ENCODE measurements around the gene MTHFS. TPM values are rescaled to one million over a fixed set of nuclear protein-coding genes. Genes with fewer than 3 reads are reported as not detected.
"Not testable (repeated sequence)": the region's sequence is repeated elsewhere in the genome, so short reads cannot be mapped to it uniquely, and the experiment has no call there.

The MTHFS gene
- polyA plus RNA-seq (ENCODE audit: insufficient read length in 4 of 4) = 10 to 100 TPM; 31.2 to 44.7 (median 37.3) TPM

- peak; percentile 55 to 83 (median 77) for DNase-seq (ENCODE audit: low read depth in 4 of 4, low spot score in 3 of 4)
Observed at GRCh38 chr15:79896634-79897379, at the start of gene MTHFS. Gene MTHFS (minus strand): TSS chr15:79897014. CDS start chr15:79896988, 26 bp downstream.

- no peak for DNase-seq (ENCODE audit: low read depth in 4 of 4, low spot score in 3 of 4)
Observed at GRCh38 chr15:79944622-79945021, 47.8 kb upstream of the MTHFS start.

GRCh38 chr15:79943820-79944219 lies 47.0 kb upstream of the MTHFS start:
- DNase-seq (ENCODE audit: low read depth in 4 of 4, low spot score in 3 of 4) = no peak

- no peak for DNase-seq (ENCODE audit: low read depth in 4 of 4, low spot score in 3 of 4)
Observed at GRCh38 chr15:79942741-79943481, 46.1 kb upstream of the MTHFS start.

GRCh38 chr15:79939399-79939798 lies 42.6 kb upstream of the MTHFS start:
- DNase-seq (ENCODE audit: low read depth in 4 of 4, low spot score in 3 of 4) = no peak

- DNase-seq (ENCODE audit: low read depth in 4 of 4, low spot score in 3 of 4) = no peak
Observed at GRCh38 chr15:79938143-79938542, 41.3 kb upstream of the MTHFS start.

GRCh38 chr15:79935556-79936201 lies 38.9 kb upstream of the MTHFS start:
- not testable (repeated sequence) for DNase-seq (ENCODE audit: low read depth in 4 of 4, low spot score in 3 of 4)

- no peak for DNase-seq (ENCODE audit: low read depth in 4 of 4, low spot score in 3 of 4)
Observed at GRCh38 chr15:79933231-79933630, 36.4 kb upstream of the MTHFS start.

- no peak for DNase-seq (ENCODE audit: low read depth in 4 of 4, low spot score in 3 of 4)
Observed at GRCh38 chr15:79932447-79932846, 35.6 kb upstream of the MTHFS start.

GRCh38 chr15:79930516-79930915 lies 33.7 kb upstream of the MTHFS start:
- no peak for DNase-seq (ENCODE audit: low read depth in 4 of 4, low spot score in 3 of 4)

- no peak for DNase-seq (ENCODE audit: low read depth in 4 of 4, low spot score in 3 of 4)
Observed at GRCh38 chr15:79929412-79929811, 32.6 kb upstream of the MTHFS start.

GRCh38 chr15:79926116-79926515 lies 29.3 kb upstream of the MTHFS start:
- DNase-seq (ENCODE audit: low read depth in 4 of 4, low spot score in 3 of 4) = not testable (repeated sequence)

GRCh38 chr15:79924379-79924778 lies 27.6 kb upstream of the MTHFS start:
- no peak for DNase-seq (ENCODE audit: low read depth in 4 of 4, low spot score in 3 of 4)

GRCh38 chr15:79923515-79924169 lies 26.8 kb upstream of the MTHFS start:
- peak; percentile 89 to 94 (median 92) for DNase-seq (ENCODE audit: low read depth in 4 of 4, low spot score in 3 of 4)

GRCh38 chr15:79923079-79923514 lies 26.3 kb upstream of the MTHFS start:
- DNase-seq (ENCODE audit: low read depth in 4 of 4, low spot score in 3 of 4) = peak; percentile 34 to 51 (median 37)

- peak in 1 of 4 donors; percentile 12 for DNase-seq (ENCODE audit: low read depth in 4 of 4, low spot score in 3 of 4)
Observed at GRCh38 chr15:79922512-79923078, 25.8 kb upstream of the MTHFS start.

- DNase-seq (ENCODE audit: low read depth in 4 of 4, low spot score in 3 of 4) = no peak
Observed at GRCh38 chr15:79919749-79920511, 23.1 kb upstream of the MTHFS start.

GRCh38 chr15:79919090-79919748 lies 22.4 kb upstream of the MTHFS start:
- DNase-seq (ENCODE audit: low read depth in 4 of 4, low spot score in 3 of 4) = no peak

- no peak for DNase-seq (ENCODE audit: low read depth in 4 of 4, low spot score in 3 of 4)
Observed at GRCh38 chr15:79918278-79918677, 21.5 kb upstream of the MTHFS start.

Measured in right renal pelvis (tissue), 4 donors.